GM13977 (cell line): Measurements from ENCODE around the gene TPRG1L.

Experiments
- DNase-seq: peaks from one replicate; pipeline ENCODE4 v3.0.0; 2012; ENCODE audit warnings: low spot score
- CTCF ChIP-seq: IDR thresholded peaks from 2 replicates; pipeline ENCODE4 v1.5.1; 2012; ENCODE audit warnings: mild to moderate bottlenecking, control low read depth; ENCODE audit not compliant: insufficient read depth; ENCODE audit errors: extremely low read depth, missing control alignments
- in situ Hi-C: fragments of 300-500 bp; cut with MboI; formaldehyde crosslinking; loops from one replicate; pipeline ENCODE4 v1.12.0; 2022; ENCODE audit warnings: low sequenced_read_pairs, low pct_unique_long_range_greater_than_20kb, mixed read lengths, inconsistent platforms; ENCODE audit not compliant: unreplicated experiment

The TPRG1L gene

DNA sequence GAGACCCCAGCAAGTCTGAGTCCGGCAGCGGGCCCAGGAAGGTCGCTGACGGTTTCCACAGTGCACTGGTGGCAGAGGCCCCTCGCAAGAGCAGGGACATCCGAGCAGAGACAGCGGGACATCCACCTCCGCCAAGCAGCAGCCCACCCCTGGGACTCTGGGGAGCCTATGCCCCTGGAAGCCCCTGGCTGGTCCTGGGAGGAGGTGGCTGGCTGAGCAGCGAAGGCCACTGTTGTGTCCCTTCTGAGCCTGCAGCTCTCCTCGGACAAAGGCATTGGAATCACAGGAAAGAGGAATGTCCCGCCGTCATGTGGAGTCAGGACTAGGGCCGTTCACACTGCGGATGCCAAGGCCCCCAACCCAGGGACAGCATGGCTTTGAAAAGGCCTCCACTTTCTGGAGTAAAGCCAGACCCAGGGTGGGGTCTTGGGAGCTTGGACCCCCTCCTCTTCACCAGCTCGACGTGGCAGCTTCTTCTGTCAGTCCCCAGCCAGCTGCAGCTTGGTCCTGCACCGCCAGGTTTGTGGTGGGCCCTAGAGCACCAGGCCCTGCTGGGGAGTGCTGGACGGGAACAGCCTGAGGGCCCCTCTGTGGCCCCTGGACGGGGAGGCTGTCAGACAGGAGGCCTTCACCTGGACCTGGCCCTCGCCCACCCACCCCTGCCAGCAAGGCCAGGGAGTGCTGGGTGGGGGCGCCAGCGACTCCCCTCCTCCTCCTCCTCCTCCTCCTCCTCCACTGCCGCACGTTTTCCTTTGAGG, 14.9 kb upstream of the TPRG1L start:
- in situ Hi-C loops, result no loop called here
- no peak for TF ChIP-seq CTCF
- no peak for DNase-seq

DNA sequence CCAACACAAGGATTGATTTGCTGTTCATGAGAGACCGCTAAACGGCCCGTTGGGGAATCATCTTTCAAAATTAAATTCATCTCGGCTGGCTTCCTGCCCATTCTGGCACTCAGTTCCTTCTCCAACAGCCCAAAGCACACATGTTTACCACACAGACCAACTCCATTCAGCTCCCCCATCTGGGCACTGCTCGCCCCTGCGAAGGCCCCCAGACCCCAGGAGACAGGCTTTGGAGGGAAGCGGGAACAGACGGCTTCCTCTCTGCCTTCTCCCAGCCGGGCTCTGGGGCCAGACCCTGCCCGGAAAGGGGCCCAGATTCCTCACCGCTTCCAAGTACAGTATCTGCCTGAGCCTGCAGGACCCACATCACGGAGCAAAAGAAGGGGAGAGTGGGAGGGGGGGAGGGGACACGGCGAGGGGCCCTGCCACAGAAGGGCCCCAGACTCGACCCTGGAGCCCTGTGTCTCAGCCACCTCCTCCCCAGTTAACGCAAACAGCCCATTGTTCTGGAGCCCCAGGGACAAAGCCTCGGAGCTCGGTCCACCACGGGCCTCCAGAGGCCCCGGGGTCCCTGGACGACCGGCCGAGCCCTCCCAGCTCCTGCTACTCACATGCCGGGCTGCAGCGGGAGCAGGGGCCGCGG, 14.2 kb upstream of the TPRG1L start:
- DNase-seq, result no peak
- in situ Hi-C loops, result no loop called here
- no peak for TF ChIP-seq CTCF

- DNase-seq, result peak; percentile 64
- no peak for TF ChIP-seq CTCF
- in situ Hi-C loops, result no loop called here
Measured at GRCh38 chr1:3611170-3612019, 13.4 kb upstream of the TPRG1L start, which contains the start of gene MEGF6. Gene MEGF6, minus strand, starts transcription at chr1:3611508. Its CDS starts 240 bp downstream, at chr1:3611268.

GRCh38 chr1:3612123-3612522, 12.7 kb upstream of the TPRG1L start:
- in situ Hi-C loops, result no loop called here
- TF ChIP-seq CTCF, result no peak

DNA sequence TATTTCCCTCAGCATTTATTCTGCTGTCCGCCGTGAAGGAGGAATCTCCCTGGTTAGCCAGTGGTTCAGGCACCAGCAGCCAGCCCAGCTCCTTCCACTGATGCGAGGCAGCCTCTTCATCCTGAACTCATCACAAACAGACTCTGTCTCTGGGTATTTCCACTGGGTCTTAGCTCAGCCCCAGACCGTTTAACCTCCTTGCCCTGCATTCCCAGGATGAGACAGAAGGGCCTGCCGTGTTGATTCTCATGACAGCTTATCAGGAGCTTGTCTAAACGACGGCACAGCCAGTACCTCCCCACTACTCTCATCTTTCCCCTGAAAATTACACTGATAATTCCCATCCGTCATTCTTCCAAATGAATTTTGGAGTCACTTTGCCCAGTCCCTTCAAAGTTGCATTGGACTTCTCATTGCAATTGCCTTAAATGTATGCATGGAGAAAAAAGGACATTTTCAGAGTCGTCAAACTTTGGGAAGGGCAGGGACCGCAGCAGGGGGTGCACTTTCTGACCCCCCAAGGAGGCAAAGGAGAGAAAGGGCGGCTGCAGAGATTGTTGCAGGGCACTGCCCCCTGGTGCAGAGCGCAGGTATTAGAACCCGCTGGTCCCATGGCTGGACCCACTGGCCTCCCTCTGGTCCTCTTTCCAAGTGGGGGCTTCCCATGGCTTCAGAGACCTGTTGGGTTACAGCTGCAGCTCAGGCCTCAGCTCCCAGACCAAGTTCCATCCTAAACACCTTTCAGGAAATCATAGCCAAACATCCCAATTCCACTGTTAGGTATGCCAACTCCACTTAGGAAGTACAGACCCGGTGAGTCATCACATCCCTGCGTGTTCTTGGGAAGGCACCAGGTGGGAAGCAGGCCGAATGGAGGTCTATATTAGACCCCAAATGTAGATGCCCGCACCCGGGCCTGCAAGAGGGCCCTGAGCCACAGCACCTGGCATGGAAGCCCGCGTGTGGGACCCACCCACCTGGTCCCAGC, 9.8 kb upstream of the TPRG1L start:
- in situ Hi-C loops, result no loop called here
- peak; percentile 44 for TF ChIP-seq CTCF
- DNase-seq, result no peak

More at GRCh38 chr1:3612123-3612522, 12.7 kb upstream of the TPRG1L start:
- DNase-seq, result no peak
